Astrocyte (in vitro differentiated cells and primary cell): ENCODE results near the gene RPS21.

Experiments used
- CTCF ChIP-seq: IDR thresholded peaks from 2 replicates; pipeline ENCODE4 v1.5.1; 2011; ENCODE audit warnings: low read depth, mild to moderate bottlenecking, inconsistent platforms, low read length, moderate library complexity; ENCODE audit not compliant: insufficient read depth
- EZH2 ChIP-seq: IDR thresholded peaks from 2 replicates; pipeline ENCODE4 v1.6.1; 2012; ENCODE audit warnings: mild to moderate bottlenecking, low read length, inconsistent platforms; ENCODE audit not compliant: insufficient read depth

- TF ChIP-seq CTCF (no peak), EZH2 (no peak)
Measured at GRCh38 chr20:62352402-62353288, 34.3 kb upstream of the RPS21 start.
